B cell (primary cell): ENCODE results near the gene SHC2. TPM values are rescaled to one million over a fixed set of nuclear protein-coding genes. Genes with fewer than 3 reads are reported as not detected.

Experiments
- ATAC-seq: fragments of 200-7000 bp; cut with Tn5 transposase; one replicate; pipeline ENCODE4 v1.10.0; 2021; ENCODE audit warnings: low read depth, mild to moderate bottlenecking, moderate number of reproducible peaks, moderate library complexity
- CTCF ChIA-PET: fragments of 350-600 bp; sonication (Branson Sonifier 250); formaldehyde crosslinking; loops from one replicate; lab custom pipeline; 2021; ENCODE audit warnings: antibody characterized with exemption, inconsistent platforms; lab: Charles Lee
- POLR2A ChIA-PET: fragments of 350-600 bp; sonication (Branson Sonifier 250); formaldehyde crosslinking; loops from one replicate; lab custom pipeline; 2021; ENCODE audit warnings: antibody characterized with exemption; lab: Charles Lee
- DNase-seq: peaks from one replicate; pipeline ENCODE4 v3.0.0; 2013
- H2AFZ ChIP-seq: 2 replicates; pipeline ENCODE4 v1.6.1; 2012; ENCODE audit warnings: mild to moderate bottlenecking, low read depth, low read length; ENCODE audit not compliant: insufficient read depth, poor library complexity, severe bottlenecking
- H3K27ac ChIP-seq, 2 donors: 1 replicate in 1 of 2; 2 replicates in 1 of 2; pipeline ENCODE4 v1.5.1; 2012 to 2013; ENCODE audit warnings: low read length in 2 of 2, mild to moderate bottlenecking in 2 of 2, moderate library complexity in 1 of 2
- H3K27me3 ChIP-seq, 4 experiments: fragments of 200-600 bp in 1 of 4; sonication (generic) in 1 of 4; replicated peaks in 1 of 4; 1 replicate in 2 of 4; 2 replicates in 2 of 4; pipeline versions ENCODE4 v1.6.1 to v1.7.0; 2013 to 2016; ENCODE audit warnings: low read length in 3 of 4, mild to moderate bottlenecking in 2 of 4, mixed read lengths in 1 of 4, moderate library complexity in 1 of 4; ENCODE audit not compliant: insufficient read depth in 4 of 4, control insufficient read depth in 3 of 4; ENCODE audit errors: control extremely low read depth in 1 of 4
- H3K36me3 ChIP-seq, 2 experiments: replicated peaks in 1 of 2; 1 replicate in 1 of 2; 2 replicates in 1 of 2; pipeline versions ENCODE4 v1.6.1 to v1.7.1; 2013; ENCODE audit warnings: low read length in 1 of 2; ENCODE audit not compliant: insufficient read depth in 2 of 2, control insufficient read depth in 1 of 2; ENCODE audit errors: control extremely low read depth in 1 of 2, extremely low read depth in 1 of 2
- H3K4me1 ChIP-seq, 2 donors: fragments of 200-600 bp in 1 of 2; sonication (generic) in 1 of 2; 1 replicate in 1 of 2; 2 replicates in 1 of 2; pipeline versions ENCODE4 v1.5.1 to v1.6.1; 2013 to 2017; ENCODE audit warnings: low read length in 2 of 2; ENCODE audit not compliant: control insufficient read depth in 2 of 2, insufficient read depth in 2 of 2
- H3K4me2 ChIP-seq: replicated peaks from 2 replicates; pipeline ENCODE3; 2012; ENCODE audit warnings: mild to moderate bottlenecking, low read depth, low read length; ENCODE audit not compliant: poor library complexity, severe bottlenecking
- H3K4me3 ChIP-seq, 5 experiments: fragments of 200-600 bp in 1 of 5; sonication (generic) in 1 of 5; 1 replicate in 3 of 5; 2 replicates in 2 of 5; pipeline versions ENCODE4 v1.5.1 to v1.7.0; 2011 to 2016; ENCODE audit warnings: low read length in 4 of 5, mild to moderate bottlenecking in 4 of 5, low read depth in 2 of 5, control low read depth in 1 of 5, moderate library complexity in 1 of 5; ENCODE audit not compliant: insufficient read depth in 1 of 5; ENCODE audit errors: control extremely low read depth in 1 of 5, extremely low read depth in 1 of 5
- H3K79me2 ChIP-seq: fragments of 200-600 bp; sonication (generic); one replicate; pipeline ENCODE4 v1.6.0; 2016; ENCODE audit warnings: low read length; ENCODE audit not compliant: control insufficient read depth, insufficient read depth
- H3K9ac ChIP-seq: fragments of 200-600 bp; sonication (generic); 2 replicates; pipeline ENCODE4 v1.6.1; 2017; ENCODE audit warnings: mild to moderate bottlenecking, low read length, moderate library complexity
- H3K9me3 ChIP-seq, 3 donors: one replicate each; pipeline versions ENCODE4 v1.6.1 to v1.7.1; 2013; ENCODE audit warnings: low read length in 2 of 3; ENCODE audit not compliant: control insufficient read depth in 2 of 3, insufficient read depth in 1 of 3; ENCODE audit errors: control extremely low read depth in 1 of 3
- H4K20me1 ChIP-seq: 2 replicates; pipeline ENCODE4 v1.6.0; 2012; ENCODE audit warnings: mild to moderate bottlenecking, low read length; ENCODE audit not compliant: insufficient read depth, control insufficient read depth, poor library complexity, severe bottlenecking
- H3K27ac Mint-ChIP-seq: one replicate; pipeline ENCODE4 v1.8.0; 2021; ENCODE audit warnings: mixed read lengths
- H3K27me3 Mint-ChIP-seq: one replicate; pipeline ENCODE4 v1.8.0; 2021; ENCODE audit warnings: mixed read lengths
- H3K4me1 Mint-ChIP-seq: one replicate; pipeline ENCODE4 v1.8.0; 2021; ENCODE audit warnings: mixed read lengths
- H3K4me3 Mint-ChIP-seq: one replicate; pipeline ENCODE4 v1.8.0; 2021; ENCODE audit warnings: mixed read lengths
- H3K9me3 Mint-ChIP-seq: one replicate; pipeline ENCODE4 v1.8.0; 2022; ENCODE audit warnings: mixed read lengths; ENCODE audit not compliant: insufficient read depth
- EZH2 ChIP-seq: IDR thresholded peaks from 2 replicates; pipeline ENCODE4 v1.6.1; 2012; ENCODE audit warnings: borderline replicate concordance, low read depth, mild to moderate bottlenecking, moderate library complexity, low read length; ENCODE audit not compliant: insufficient read depth, poor library complexity, severe bottlenecking
- WGBS: methylation state at CpG from one replicate; pipeline ENCODE4 v1.1.5; 2013; ENCODE audit warnings: missing lambda C conversion rate; ENCODE audit not compliant: insufficient coverage; 5-methylcytosine and 5-hydroxymethylcytosine counted together
- intact Hi-C: fragments of 100-400 bp; cut with micrococcal nuclease; formaldehyde crosslinking; loops from one replicate; pipeline ENCODE4 v1.10.0; 2022
- polyA plus RNA-seq: library from polyadenylated mRNA; depleted of rRNA; stranded (reverse); fragments of >200 nt; gene quantifications from 2 replicates; pipeline ENCODE4 v1.2.3, GENCODE V29; 2012
- total RNA-seq, 2 donors: library from RNA; stranded (reverse); fragments of 120-200 nt in 1 of 2; gene quantifications; 1 replicate in 1 of 2; 2 replicates in 1 of 2; pipeline versions ENCODE4 v1.2.3 to v1.2.4, GENCODE V29; 2013 to 2022
- TF ChIP-seq, protein P1 (sequence below): fragments of 200-600 bp; IDR thresholded peaks from one replicate; pipeline ENCODE4 v1.8.0; 2022; ENCODE audit warnings: antibody characterized with exemption, mild to moderate bottlenecking

The SHC2 gene
- total and polyA plus RNA-seq, 2 donors (not counting 1 experiment from before 2014, with no cell fraction given), result 0.19 TPM; not detected in 1

GRCh38 chr19:436413-436950, 24.4 kb downstream of the SHC2 start:
- H3K36me3 ChIP-seq, result no peaks in the 10 kb centered on the region

GRCh38 chr19:435707-436412, 25.0 kb downstream of the SHC2 start:
- H3K27me3 Mint-ChIP-seq, result peaks cover 19% of the 10 kb centered on the region
- no peaks in the 10 kb centered on the region for H3K4me1 Mint-ChIP-seq
- Histone ChIP-seq H3K27ac (no peak overlapping the region), H3K4me3 (no peak overlapping the region), H3K9ac (no peak overlapping the region), H3K4me2 (no peak overlapping the region), H4K20me1 (no peaks in the 10 kb centered on the region), H3K27me3 (peaks cover 0 to 9% (median 1%) of the 10 kb centered on the region in 4 experiments), H3K79me2 (no peaks in the 10 kb centered on the region), H3K36me3 (no peaks in the 10 kb centered on the region), H3K9me3 (peaks cover 0 to 12% (median 1%) of the 10 kb centered on the region in 3 donors), H3K4me1 (no peaks in the 10 kb centered on the region), H2AFZ (no peak overlapping the region)
- no peak overlapping the region for H3K4me3 Mint-ChIP-seq
- H3K9me3 Mint-ChIP-seq, result no peaks in the 10 kb centered on the region
- POLR2A ChIA-PET, result no interaction called here
- no peak for TF ChIP-seq EZH2
- TF ChIP-seq, protein P1, sequence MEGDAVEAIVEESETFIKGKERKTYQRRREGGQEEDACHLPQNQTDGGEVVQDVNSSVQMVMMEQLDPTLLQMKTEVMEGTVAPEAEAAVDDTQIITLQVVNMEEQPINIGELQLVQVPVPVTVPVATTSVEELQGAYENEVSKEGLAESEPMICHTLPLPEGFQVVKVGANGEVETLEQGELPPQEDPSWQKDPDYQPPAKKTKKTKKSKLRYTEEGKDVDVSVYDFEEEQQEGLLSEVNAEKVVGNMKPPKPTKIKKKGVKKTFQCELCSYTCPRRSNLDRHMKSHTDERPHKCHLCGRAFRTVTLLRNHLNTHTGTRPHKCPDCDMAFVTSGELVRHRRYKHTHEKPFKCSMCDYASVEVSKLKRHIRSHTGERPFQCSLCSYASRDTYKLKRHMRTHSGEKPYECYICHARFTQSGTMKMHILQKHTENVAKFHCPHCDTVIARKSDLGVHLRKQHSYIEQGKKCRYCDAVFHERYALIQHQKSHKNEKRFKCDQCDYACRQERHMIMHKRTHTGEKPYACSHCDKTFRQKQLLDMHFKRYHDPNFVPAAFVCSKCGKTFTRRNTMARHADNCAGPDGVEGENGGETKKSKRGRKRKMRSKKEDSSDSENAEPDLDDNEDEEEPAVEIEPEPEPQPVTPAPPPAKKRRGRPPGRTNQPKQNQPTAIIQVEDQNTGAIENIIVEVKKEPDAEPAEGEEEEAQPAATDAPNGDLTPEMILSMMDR, result no peak
- CTCF ChIA-PET, result no interaction called here
- DNase-seq (no peak), ATAC-seq (no peak)
- 87% methylated on average over 26 of the region's 33 CpGs for WGBS
- H3K27ac Mint-ChIP-seq, result no peak overlapping the region
- intact Hi-C loops, result no loop called here

More at GRCh38 chr19:436413-436950, 24.4 kb downstream of the SHC2 start:
- Histone ChIP-seq H3K9me3 (peaks cover 0 to 13% (median 1%) of the 10 kb centered on the region in 3 donors), H4K20me1 (no peaks in the 10 kb centered on the region), H3K9ac (no peak overlapping the region), H3K4me3 (no peak overlapping the region), H3K27ac (no peak overlapping the region), H3K27me3 (peaks cover 0 to 9% (median 1%) of the 10 kb centered on the region in 4 experiments), H3K79me2 (no peaks in the 10 kb centered on the region), H3K4me1 (no peaks in the 10 kb centered on the region), H2AFZ (no peak overlapping the region), H3K4me2 (no peak overlapping the region)
- intact Hi-C loops, result no loop called here
- Mint-ChIP-seq H3K4me1 (no peaks in the 10 kb centered on the region), H3K4me3 (no peak overlapping the region), H3K9me3 (no peaks in the 10 kb centered on the region), H3K27ac (no peak overlapping the region), H3K27me3 (peaks cover 19% of the 10 kb centered on the region)
- 93% methylated on average over 23 of the region's 29 CpGs for WGBS
- TF ChIP-seq, protein P1, result no peak
- no peak for TF ChIP-seq EZH2
- POLR2A ChIA-PET, result no interaction called here
- ATAC-seq, result no peak
- CTCF ChIA-PET, result no interaction called here
- DNase-seq, result no peak
